ENCODE results near the gene NRF1. TPM values are rescaled to one million over a fixed set of nuclear protein-coding genes. Genes with fewer than 3 reads are reported as not detected.

NRF1 gene
- 11.5 and 12.2 TPM in 2 replicates for total RNA-seq

DNA sequence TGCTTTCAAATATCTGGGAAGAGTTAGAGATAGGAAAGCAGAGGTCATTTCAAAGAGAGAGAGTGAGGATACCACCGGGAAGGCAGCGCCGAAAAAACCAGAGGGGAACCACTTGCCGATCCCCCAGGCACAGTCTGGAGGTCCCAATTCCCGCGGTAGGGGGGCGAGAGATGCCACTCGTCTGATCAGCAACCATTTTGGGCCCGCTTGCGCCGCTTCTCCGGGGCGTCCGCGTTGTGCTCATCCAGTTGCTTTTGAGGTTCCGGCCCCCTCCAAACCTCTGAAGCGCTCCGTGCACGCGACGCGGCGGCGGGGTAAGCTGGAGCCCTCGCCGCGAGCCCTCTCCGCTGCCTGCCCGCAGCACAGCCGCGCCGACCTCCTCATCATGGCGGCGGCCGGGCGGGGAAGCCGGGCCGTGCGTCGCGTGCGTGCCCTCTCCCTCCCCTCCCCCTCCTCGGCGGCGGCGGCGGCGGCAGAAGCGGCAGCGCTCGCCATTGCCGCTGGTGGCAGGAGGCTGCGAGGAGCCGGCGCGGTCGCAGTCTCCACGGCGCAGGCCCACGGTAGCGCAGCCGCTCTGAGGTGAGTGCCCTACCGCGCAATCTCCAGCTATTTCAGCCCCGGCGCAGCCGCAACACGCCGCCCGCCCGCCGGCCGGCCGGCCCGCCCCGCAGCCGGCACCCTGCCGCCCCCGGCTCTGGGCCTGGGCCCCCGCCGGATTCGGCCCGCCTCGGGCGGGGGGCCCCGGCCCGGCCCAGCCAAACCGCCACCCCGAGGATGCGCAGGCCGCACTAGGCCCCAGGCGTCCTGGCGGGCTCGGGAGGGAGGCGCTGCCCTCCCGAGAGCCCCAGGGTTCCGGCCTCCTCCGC is at the start of gene NRF1:
Gene NRF1, plus strand, starts transcription at position 475 of the 866 bp plus-strand sequence. CDS start 45,632 bp downstream, outside the sequence.

Other genes with a start within 250 kb of the NRF1 start
- 2.9 and 3.0 TPM in 2 replicates for gene STRIP2, start 177.3 kb upstream of the NRF1 start, total RNA-seq
- gene SMKR1, start 109.2 kb upstream of the NRF1 start, total RNA-seq = not detected in 2 replicates

All from aortic smooth muscle cell (primary cell).